H1 (cell line): ENCODE measurements around the gene ADD1. TPM values are rescaled to one million over a fixed set of nuclear protein-coding genes. Genes with fewer than 3 reads are reported as not detected.

Experiments used
- CTCF ChIA-PET: fragments of 300-600 bp; sonication (Branson Sonifier 250); formaldehyde crosslinking; loops from one replicate; lab custom pipeline; 2021; ENCODE audit not compliant: partially characterized antibody; lab: Charles Lee
- POLR2A ChIA-PET: fragments of 300-600 bp; sonication (Branson Sonifier 250); formaldehyde crosslinking; loops from one replicate; lab custom pipeline; 2021; ENCODE audit warnings: inconsistent platforms; ENCODE audit not compliant: partially characterized antibody; lab: Charles Lee
- DNase-seq, 2 experiments: peaks; one replicate each; pipeline versions ENCODE4 v3.0.0 to v3.0.0-alpha.2; 2010 to 2022; ENCODE audit warnings: low spot score in 2 of 2, low read depth in 1 of 2, mixed read lengths in 1 of 2
- FAIRE-seq: peaks from 2 replicates; lab custom pipeline; 2011; peaks lifted over from hg19 to GRCh38; lab: Jason Lieb, UNC
- H2AFZ ChIP-seq: 2 replicates; pipeline ENCODE4 v1.8.1; 2012; ENCODE audit warnings: low read length, inconsistent platforms
- H2AK5ac ChIP-seq: 2 replicates; pipeline ENCODE4 v1.6.1; 2013; ENCODE audit warnings: low read depth, low read length
- H2BK120ac ChIP-seq: replicated peaks from 2 replicates; pipeline ENCODE3; 2013; ENCODE audit warnings: low read depth, low read length, inconsistent platforms
- H2BK12ac ChIP-seq: 2 replicates; pipeline ENCODE4 v1.6.1; 2013; ENCODE audit warnings: low read depth, low read length
- H2BK15ac ChIP-seq: 2 replicates; pipeline ENCODE4 v1.6.1; 2013; ENCODE audit warnings: low read length
- H2BK20ac ChIP-seq: 2 replicates; pipeline ENCODE4 v1.6.1; 2013; ENCODE audit warnings: low read length
- H2BK5ac ChIP-seq: 2 replicates; pipeline ENCODE4 v1.6.1; 2013; ENCODE audit warnings: low read depth, low read length
- H3K14ac ChIP-seq: 2 replicates; pipeline ENCODE4 v1.6.1; 2013; ENCODE audit warnings: inconsistent platforms; ENCODE audit not compliant: insufficient read length
- H3K18ac ChIP-seq: 2 replicates; pipeline ENCODE4 v1.6.1; 2013; ENCODE audit warnings: low read length; ENCODE audit errors: extremely low read depth
- H3K23ac ChIP-seq: 2 replicates; pipeline ENCODE4 v1.6.1; 2013; ENCODE audit warnings: inconsistent platforms; ENCODE audit not compliant: insufficient read length
- H3K23me2 ChIP-seq: 2 replicates; pipeline ENCODE4 v1.6.1; 2013; ENCODE audit warnings: low read depth, low read length
- H3K27ac ChIP-seq: 2 replicates; pipeline ENCODE4 v1.6.1; 2011; ENCODE audit warnings: low read depth, low read length, inconsistent platforms
- H3K27me3 ChIP-seq, 4 experiments: replicated peaks in 1 of 4; 1 replicate in 1 of 4; 2 replicates in 3 of 4; pipeline versions ENCODE4 v1.6.1 to v1.8.1; 2011 to 2013; ENCODE audit warnings: low read length in 3 of 4, mild to moderate bottlenecking in 3 of 4, inconsistent platforms in 2 of 4, mixed read lengths in 2 of 4, moderate library complexity in 1 of 4; ENCODE audit not compliant: control insufficient read depth in 3 of 4, insufficient read depth in 3 of 4; ENCODE audit errors: extremely low read depth in 1 of 4
- H3K36me3 ChIP-seq, 4 experiments: 2 replicates each; pipeline versions ENCODE4 v1.6.1 to v1.8.1; 2011 to 2013; ENCODE audit warnings: mild to moderate bottlenecking in 4 of 4, low read length in 3 of 4, moderate library complexity in 2 of 4, control low read depth in 1 of 4, inconsistent platforms in 1 of 4; ENCODE audit not compliant: insufficient read depth in 4 of 4, control insufficient read depth in 2 of 4
- H3K4ac ChIP-seq: replicated peaks from 2 replicates; pipeline ENCODE3; 2013; ENCODE audit warnings: low read length, low read depth, mixed read lengths, inconsistent platforms; ENCODE audit not compliant: insufficient read length
- H3K4me1 ChIP-seq, 4 experiments: replicated peaks in 1 of 4; 1 replicate in 1 of 4; 2 replicates in 3 of 4; pipeline versions ENCODE4 v1.6.1 to v1.8.1; 2011 to 2013; ENCODE audit warnings: low read length in 3 of 4, inconsistent platforms in 2 of 4, mixed read lengths in 1 of 4; ENCODE audit not compliant: insufficient read depth in 4 of 4, control insufficient read depth in 3 of 4
- H3K4me2 ChIP-seq, 2 experiments: 2 replicates each; pipeline versions ENCODE4 v1.6.1 to v1.8.1; 2011 to 2013; ENCODE audit warnings: low read depth in 2 of 2, low read length in 2 of 2, control low read depth in 1 of 2, inconsistent platforms in 1 of 2, mild to moderate bottlenecking in 1 of 2; ENCODE audit not compliant: insufficient read depth in 1 of 2
- H3K4me3 ChIP-seq, 4 experiments: fragments of 200-600, 300-600 bp in 1 of 4; sonication (generic), shearing (Covaris generic), sonication (Bioruptor Twin) in 1 of 4; 2 replicates each; pipeline versions ENCODE4 v1.5.1 to v1.8.1; 2011 to 2016; ENCODE audit warnings: low read length in 4 of 4, low read depth in 3 of 4, control low read depth in 2 of 4, inconsistent platforms in 2 of 4, mild to moderate bottlenecking in 2 of 4, mixed read lengths in 1 of 4, moderate library complexity in 1 of 4; ENCODE audit not compliant: insufficient read depth in 2 of 4; ENCODE audit errors: extremely low read depth in 1 of 4
- H3K56ac ChIP-seq: replicated peaks from 2 replicates; pipeline ENCODE3; 2013; ENCODE audit warnings: low read depth, mild to moderate bottlenecking, mixed read lengths, low read length, inconsistent platforms; ENCODE audit not compliant: insufficient read length
- H3K79me1 ChIP-seq: 2 replicates; pipeline ENCODE4 v1.6.1; 2013; ENCODE audit warnings: low read depth, low read length, control low read depth
- H3K79me2 ChIP-seq, 2 experiments: 2 replicates each; pipeline versions ENCODE4 v1.6.1 to v1.8.1; 2012 to 2013; ENCODE audit warnings: low read length in 2 of 2, mild to moderate bottlenecking in 2 of 2, inconsistent platforms in 1 of 2; ENCODE audit not compliant: insufficient read depth in 2 of 2, control insufficient read depth in 1 of 2
- H3K9ac ChIP-seq, 4 experiments: replicated peaks in 1 of 4; 1 replicate in 1 of 4; 2 replicates in 3 of 4; pipeline versions ENCODE4 v1.6.1 to v1.8.1; 2011 to 2013; ENCODE audit warnings: low read depth in 3 of 4, low read length in 3 of 4, control low read depth in 2 of 4, mild to moderate bottlenecking in 2 of 4, moderate library complexity in 2 of 4, inconsistent platforms in 1 of 4; ENCODE audit errors: extremely low read depth in 1 of 4
- H3K9me3 ChIP-seq, 2 experiments: 2 replicates each; pipeline versions ENCODE4 v1.6.1 to v1.8.1; 2012 to 2013; ENCODE audit warnings: mild to moderate bottlenecking in 2 of 2, moderate library complexity in 2 of 2, control low read depth in 1 of 2, inconsistent platforms in 1 of 2, low read depth in 1 of 2, low read length in 1 of 2, mixed read lengths in 1 of 2; ENCODE audit not compliant: insufficient read depth in 2 of 2
- H4K20me1 ChIP-seq, 2 experiments: replicated peaks in 1 of 2; 2 replicates each; pipeline versions ENCODE3 to v1.8.1; 2011 to 2013; ENCODE audit warnings: inconsistent platforms in 2 of 2, low read length in 2 of 2, mild to moderate bottlenecking in 1 of 2; ENCODE audit not compliant: insufficient read depth in 2 of 2, control insufficient read depth in 1 of 2
- H4K5ac ChIP-seq: 2 replicates; pipeline ENCODE4 v1.6.1; 2013; ENCODE audit warnings: low read length, low read depth, mixed read lengths, inconsistent platforms; ENCODE audit not compliant: insufficient read length
- H4K8ac ChIP-seq: 2 replicates; pipeline ENCODE4 v1.8.0; 2013; ENCODE audit warnings: mild to moderate bottlenecking, moderate library complexity, low read length, inconsistent platforms; ENCODE audit not compliant: insufficient read depth; ENCODE audit errors: extremely low read depth
- H4K91ac ChIP-seq: replicated peaks from 2 replicates; pipeline ENCODE3; 2013; ENCODE audit warnings: low read length, mixed read lengths, inconsistent platforms; ENCODE audit not compliant: insufficient read length
- CHD1 ChIP-seq: IDR thresholded peaks from 2 replicates; pipeline ENCODE4 v1.6.1; 2012; ENCODE audit warnings: low read depth, low read length, improper control_type of control experiment
- RBBP5 ChIP-seq: IDR thresholded peaks from 2 replicates; pipeline ENCODE4 v1.7.1; 2012; ENCODE audit warnings: low read depth, mild to moderate bottlenecking, inconsistent platforms, low read length, moderate library complexity, borderline replicate concordance
- SIX5 ChIP-seq: IDR thresholded peaks from 2 replicates; pipeline ENCODE4 v1.6.1; 2011; ENCODE audit warnings: mild to moderate bottlenecking, low read depth, low read length
- SP1 ChIP-seq: IDR thresholded peaks from 2 replicates; pipeline ENCODE4 v1.6.1; 2011; ENCODE audit warnings: low read depth, low read length
- SUZ12 ChIP-seq: fragments of 200-600 bp; sonication (generic); IDR thresholded peaks from 2 replicates; pipeline ENCODE4 v1.6.1; 2012; ENCODE audit warnings: mild to moderate bottlenecking, inconsistent platforms, low read length, moderate library complexity, mixed read lengths
- TCF12 ChIP-seq: IDR thresholded peaks from 2 replicates; pipeline ENCODE4 v1.6.1; 2011; ENCODE audit warnings: low read depth, mild to moderate bottlenecking, low read length
- WGBS, 2 experiments: shearing (Covaris generic) in 1 of 2; methylation state at CpG; one replicate each; pipeline versions ENCODE4 v1.1.6 to v1.1.7; 2013 to 2015; ENCODE audit warnings: low lambda C conversion rate in 2 of 2, mixed read lengths in 2 of 2, inconsistent platforms in 1 of 2, low coverage in 1 of 2, missing lambda C conversion rate in 1 of 2; ENCODE audit not compliant: insufficient replicate concordance in 2 of 2, insufficient coverage in 1 of 2, insufficient read length in 1 of 2; ENCODE audit errors: extremely low coverage in 1 of 2, missing lambda C conversion rate in 1 of 2; 5-methylcytosine and 5-hydroxymethylcytosine counted together
- polyA plus RNA-seq, 7 experiments: library from polyadenylated mRNA; depleted of rRNA in 3 of 7; stranded (reverse) in 5 of 7; unstranded in 2 of 7; fragments of >200 nt in 5 of 7; fragments of 200-250 nt in 2 of 7; gene quantifications; 1 replicate in 5 of 7; 2 replicates in 1 of 7; 4 replicates in 1 of 7; pipeline versions ENCODE4 v1.2.1 to v1.2.3, GENCODE V29; 2011 to 2013; ENCODE audit warnings: missing spikeins in 2 of 7, mixed read lengths in 2 of 7
- total RNA-seq: library from RNA; stranded (reverse); fragmentation: NEBNext Ultra II Directional; extraction: Animal tissue kit (Norgen Biotek cat#: 25700); gene quantifications from 2 replicates; pipeline ENCODE4 v1.2.1, GENCODE V29; 2021
- TF ChIP-seq, protein P1 (sequence below): IDR thresholded peaks from 2 replicates; pipeline ENCODE4 v1.6.1; 2011; ENCODE audit warnings: low read depth, mild to moderate bottlenecking, low read length; ENCODE audit not compliant: insufficient read depth

The ADD1 gene
- total and polyA plus RNA-seq, 2 of the 8 experiments (the other 6 are each of a cell fraction or from before 2014, with no cell fraction given), result 113 to 143 TPM

DNA sequence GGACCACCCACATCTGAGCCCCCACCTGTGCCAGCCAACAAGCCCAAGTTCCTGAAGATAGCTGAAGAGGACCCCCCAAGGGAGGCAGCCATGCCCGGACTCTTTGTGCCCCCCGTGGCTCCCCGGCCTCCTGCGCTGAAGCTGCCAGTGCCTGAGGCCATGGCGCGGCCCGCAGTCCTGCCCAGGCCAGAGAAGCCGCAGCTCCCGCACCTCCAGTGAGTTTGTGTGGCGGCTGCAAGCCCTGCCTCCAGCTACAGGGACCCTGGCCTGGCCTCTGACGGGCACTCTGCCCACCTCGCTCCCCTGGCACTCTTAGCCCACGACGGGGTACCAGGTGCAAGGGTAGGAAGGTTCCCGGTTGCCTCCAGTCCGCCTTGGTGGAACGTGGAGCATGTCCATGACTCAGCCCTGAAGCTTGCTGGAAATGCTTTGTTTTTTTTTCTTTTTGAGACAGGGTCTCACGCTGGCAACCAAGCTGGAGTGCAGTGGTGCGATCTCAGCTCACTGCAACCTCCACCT, 13.7 kb upstream of the ADD1 start:
- no peak overlapping the region for H3K56ac ChIP-seq
- H3K18ac ChIP-seq, result no peak overlapping the region
- ChIA-PET CTCF (interaction anchor here (0.7 kb wide), 1 partner anchor 11 kb away, joined by 3 read pairs; no protein-coding TSS in a partner anchor), POLR2A (no interaction called here)
- H2BK15ac ChIP-seq, result no peak overlapping the region
- no peak overlapping the region for H2BK120ac ChIP-seq
- no peaks in the 10 kb centered on the region for H3K27me3 ChIP-seq
- no peak overlapping the region for H2BK12ac ChIP-seq
- no peak for DNase-seq
- H3K27ac ChIP-seq, result no peak overlapping the region
- H3K4me2 ChIP-seq, result no peak overlapping the region
- peaks cover 0 to 44% (median 32%) of the 10 kb centered on the region in 4 experiments for H3K36me3 ChIP-seq
- H3K4me1 ChIP-seq, result no peaks in the 10 kb centered on the region
- no peaks in the 10 kb centered on the region for H3K79me2 ChIP-seq
- H4K5ac ChIP-seq, result no peak overlapping the region
- H4K8ac ChIP-seq, result no peak overlapping the region; the same call in 1 of the 2 replicates
- H3K79me1 ChIP-seq, result no peaks in the 10 kb centered on the region
- peaks cover 0 to 16% of the 10 kb centered on the region in 2 experiments for H4K20me1 ChIP-seq
- WGBS, 2 experiments, result 95% methylated on average over 18 of the region's 19 CpGs; no CpG with 5 or more reads in 1 of the 2 experiments
- FAIRE-seq, result no peak
- no peak overlapping the region for H2AK5ac ChIP-seq
- H3K23ac ChIP-seq, result no peak overlapping the region
- H2BK5ac ChIP-seq, result no peak overlapping the region
- H3K23me2 ChIP-seq, result no peaks in the 10 kb centered on the region
- no peak overlapping the region for H3K14ac ChIP-seq
- H2BK20ac ChIP-seq, result no peak overlapping the region
- H3K9me3 ChIP-seq, result no peaks in the 10 kb centered on the region
- H2AFZ ChIP-seq, result no peak overlapping the region
- no peak overlapping the region for H3K4me3 ChIP-seq
- H4K91ac ChIP-seq, result no peak overlapping the region
- H3K9ac ChIP-seq, result no peak overlapping the region
- TF ChIP-seq CHD1 (no peak), SP1 (no peak), SUZ12 (no peak), RBBP5 (no peak), SIX5 (no peak), TCF12 (no peak)
- TF ChIP-seq, protein P1, sequence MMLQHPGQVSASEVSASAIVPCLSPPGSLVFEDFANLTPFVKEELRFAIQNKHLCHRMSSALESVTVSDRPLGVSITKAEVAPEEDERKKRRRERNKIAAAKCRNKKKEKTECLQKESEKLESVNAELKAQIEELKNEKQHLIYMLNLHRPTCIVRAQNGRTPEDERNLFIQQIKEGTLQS, result no peak
- no peak overlapping the region for H3K4ac ChIP-seq
